ENCODE measurements around the gene LENG1. TPM values are rescaled to one million over a fixed set of nuclear protein-coding genes. Genes with fewer than 3 reads are reported as not detected.

LENG1 gene
- total RNA-seq, 2 donors from 2014 or later, result 3.6 to 4.0 TPM

- no peak for DNase-seq
- H3K9me3 Mint-ChIP-seq, result no peaks in the 10 kb centered on the region
- no peak overlapping the region for H3K27ac Mint-ChIP-seq
- Histone ChIP-seq H3K9me3 (ENCODE audit: control insufficient read depth, low read length) (peaks cover under 1% of the 10 kb centered on the region), H3K36me3 (ENCODE audit: control insufficient read depth, insufficient read depth, low read length) (peaks cover 51% of the 10 kb centered on the region), H3K4me1 (ENCODE audit: control insufficient read depth, insufficient read depth, low read length) (no peaks in the 10 kb centered on the region), H3K27me3 (ENCODE audit: control insufficient read depth, insufficient read depth, low read length, poor library complexity, severe bottlenecking) (no peaks in the 10 kb centered on the region), H3K9ac (ENCODE audit: extremely low read depth, low read length, poor library complexity, severe bottlenecking) (no peak overlapping the region), H3K4me3 (ENCODE audit: low read length) (no peak overlapping the region), H3K27ac (ENCODE audit: low read depth, low read length) (no peak overlapping the region)
- H3K27me3 Mint-ChIP-seq (ENCODE audit: insufficient read depth), result no peaks in the 10 kb centered on the region
- H3K36me3 Mint-ChIP-seq (ENCODE audit: low read depth), result peaks cover 62% of the 10 kb centered on the region
- no peak overlapping the region for H3K4me3 Mint-ChIP-seq
- WGBS, 2 experiments (ENCODE audit: insufficient coverage in 1 of 2, insufficient read length in 1 of 2), result 91 to 94% methylated on average over 7 to 20 of the region's 20 CpGs
- no peak for TF ChIP-seq CTCF (conservative IDR thresholded peaks at IDR 0.05)
- no peaks in the 10 kb centered on the region for H3K4me1 Mint-ChIP-seq
Measured at GRCh38 chr19:54128441-54128725, 31.1 kb downstream of the LENG1 start.

GRCh38 chr19:54127688-54128440, 31.7 kb downstream of the LENG1 start:
- Mint-ChIP-seq H3K36me3 (ENCODE audit: low read depth) (peaks cover 65% of the 10 kb centered on the region), H3K27ac (no peak overlapping the region), H3K9me3 (no peaks in the 10 kb centered on the region), H3K4me3 (no peak overlapping the region), H3K4me1 (no peaks in the 10 kb centered on the region), H3K27me3 (ENCODE audit: insufficient read depth) (no peaks in the 10 kb centered on the region)
- Histone ChIP-seq H3K9me3 (ENCODE audit: control insufficient read depth, low read length) (no peaks in the 10 kb centered on the region), H3K27ac (ENCODE audit: low read depth, low read length) (no peak overlapping the region), H3K4me3 (ENCODE audit: low read length) (no peak overlapping the region), H3K4me1 (ENCODE audit: control insufficient read depth, insufficient read depth, low read length) (no peaks in the 10 kb centered on the region), H3K9ac (ENCODE audit: extremely low read depth, low read length, poor library complexity, severe bottlenecking) (no peak overlapping the region), H3K27me3 (ENCODE audit: control insufficient read depth, insufficient read depth, low read length, poor library complexity, severe bottlenecking) (no peaks in the 10 kb centered on the region), H3K36me3 (ENCODE audit: control insufficient read depth, insufficient read depth, low read length) (peaks cover 53% of the 10 kb centered on the region)
- DNase-seq, result no peak
- no peak for TF ChIP-seq CTCF (conservative IDR thresholded peaks at IDR 0.05)
- whole genome bisulfite sequencing, 2 experiments (ENCODE audit: insufficient coverage in 1 of 2, insufficient read length in 1 of 2), result 93% methylated on average over 24 to 44 of the region's 44 CpGs

- Histone ChIP-seq H3K4me3 (ENCODE audit: low read length) (no peak overlapping the region), H3K9ac (ENCODE audit: extremely low read depth, low read length, poor library complexity, severe bottlenecking) (no peak overlapping the region), H3K27me3 (ENCODE audit: control insufficient read depth, insufficient read depth, low read length, poor library complexity, severe bottlenecking) (no peaks in the 10 kb centered on the region), H3K27ac (ENCODE audit: low read depth, low read length) (no peak overlapping the region), H3K9me3 (ENCODE audit: control insufficient read depth, low read length) (no peaks in the 10 kb centered on the region), H3K4me1 (ENCODE audit: control insufficient read depth, insufficient read depth, low read length) (no peaks in the 10 kb centered on the region), H3K36me3 (ENCODE audit: control insufficient read depth, insufficient read depth, low read length) (peaks cover 51% of the 10 kb centered on the region)
- WGBS, 2 experiments (ENCODE audit: insufficient coverage in 1 of 2, insufficient read length in 1 of 2), result 97 to 100% methylated on average over 5 to 9 of the region's 9 CpGs
- peaks cover 65% of the 10 kb centered on the region for H3K36me3 Mint-ChIP-seq (ENCODE audit: low read depth)
- H3K4me1 Mint-ChIP-seq, result no peaks in the 10 kb centered on the region
- H3K27ac Mint-ChIP-seq, result no peak overlapping the region
- TF ChIP-seq CTCF (conservative IDR thresholded peaks at IDR 0.05), result no peak
- no peaks in the 10 kb centered on the region for H3K27me3 Mint-ChIP-seq (ENCODE audit: insufficient read depth)
- H3K4me3 Mint-ChIP-seq, result no peak overlapping the region
- no peaks in the 10 kb centered on the region for H3K9me3 Mint-ChIP-seq
- no peak for DNase-seq
Measured at GRCh38 chr19:54125713-54126112, 33.8 kb downstream of the LENG1 start.

Data from endodermal cell (in vitro differentiated cells).